Hematopoietic multipotent progenitor cell treated with erythropoietin and hydrocortisone succinate and interleukin-3 and kit ligand, for 4 days (in vitro differentiated cells): ENCODE measurements around the gene ACVR1.

ENCODE experiments used
- DNase-seq: peaks from one replicate; pipeline ENCODE4 v3.0.0-alpha.2; 2015

The ACVR1 gene

DNA sequence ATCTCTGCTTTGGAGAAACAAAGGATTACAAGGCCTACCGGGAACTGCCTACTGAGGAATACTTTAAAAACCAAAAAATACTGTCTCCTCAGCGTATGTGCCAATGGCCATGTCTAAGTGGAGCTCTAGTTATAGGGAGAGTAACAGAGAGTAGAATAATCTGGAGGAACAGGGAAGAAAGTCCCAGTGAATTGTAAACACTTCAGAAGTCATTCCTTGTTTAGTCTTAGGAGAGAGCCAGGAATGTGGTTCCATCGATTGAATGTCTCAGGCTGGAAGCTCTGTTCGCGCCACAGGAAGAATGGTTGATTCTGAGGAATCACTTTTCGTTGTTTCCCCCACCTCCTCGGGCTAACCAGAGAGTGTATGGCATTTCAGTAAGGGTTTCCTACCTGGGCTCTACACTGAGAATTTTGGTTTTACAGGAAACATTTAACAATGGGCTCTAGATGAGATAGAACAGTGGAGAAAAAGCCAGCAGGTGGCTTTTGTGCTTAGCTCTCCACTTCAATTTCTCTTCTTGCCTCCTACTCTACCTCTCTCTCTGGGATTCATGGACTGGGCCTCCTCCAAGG is 88.7 kb downstream of the ACVR1 start:
- DNase-seq = no peak

DNA sequence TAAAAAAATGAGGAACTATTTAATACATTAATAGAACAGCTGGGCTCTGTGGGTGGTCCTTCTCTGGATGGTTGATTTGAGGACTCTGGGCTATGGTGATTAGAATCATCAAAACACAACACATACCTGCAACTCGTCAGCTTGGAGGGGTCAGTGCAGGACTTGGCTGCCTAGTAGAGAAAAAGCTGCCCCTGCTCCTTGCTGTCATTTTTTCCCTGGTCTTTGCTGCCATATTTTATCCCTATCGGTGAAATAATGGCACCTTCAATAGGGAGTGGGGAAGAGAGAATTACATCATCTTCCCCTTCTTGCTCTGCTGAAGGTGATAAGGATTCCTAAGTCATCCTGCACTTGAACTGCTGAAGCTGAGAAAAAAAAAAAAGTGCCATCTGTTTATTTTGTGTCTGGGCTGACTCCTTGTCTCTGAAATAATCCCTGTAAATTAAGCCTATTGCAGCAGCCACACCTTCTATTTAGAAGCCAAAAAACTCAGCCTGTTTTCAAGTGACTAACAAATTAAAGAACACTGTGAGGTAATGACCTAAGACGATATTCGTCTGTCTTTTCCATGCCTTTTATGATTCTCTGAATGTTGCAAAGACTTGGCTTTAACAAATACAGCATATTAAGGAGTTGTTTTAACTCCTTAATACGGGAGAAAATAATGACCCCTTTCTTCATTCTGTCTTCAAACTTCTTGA is 89.3 kb downstream of the ACVR1 start:
- peak; percentile 84 for DNase-seq

- DNase-seq = no peak
Observed at GRCh38 chr2:157785866-157786662, 90.1 kb downstream of the ACVR1 start.

DNA sequence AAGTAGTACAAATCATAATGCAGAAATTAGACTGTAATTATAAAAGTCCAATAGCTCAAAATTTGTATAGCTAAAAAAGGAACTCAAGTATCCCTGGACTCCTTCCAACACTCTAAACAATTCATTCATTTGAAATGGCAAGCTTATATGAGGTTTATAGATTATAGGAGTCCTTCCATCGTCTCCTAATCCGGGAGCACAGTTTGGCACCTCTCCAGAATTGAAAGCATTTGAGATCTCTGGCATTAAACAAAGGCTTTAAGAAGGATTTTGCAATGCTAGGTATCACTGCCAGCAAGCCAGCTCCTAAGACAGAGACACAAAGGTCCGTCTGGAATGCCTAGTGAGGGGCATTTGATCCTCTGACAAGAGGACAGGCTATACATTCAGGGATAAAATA is 90.9 kb downstream of the ACVR1 start:
- no peak for DNase-seq

DNA sequence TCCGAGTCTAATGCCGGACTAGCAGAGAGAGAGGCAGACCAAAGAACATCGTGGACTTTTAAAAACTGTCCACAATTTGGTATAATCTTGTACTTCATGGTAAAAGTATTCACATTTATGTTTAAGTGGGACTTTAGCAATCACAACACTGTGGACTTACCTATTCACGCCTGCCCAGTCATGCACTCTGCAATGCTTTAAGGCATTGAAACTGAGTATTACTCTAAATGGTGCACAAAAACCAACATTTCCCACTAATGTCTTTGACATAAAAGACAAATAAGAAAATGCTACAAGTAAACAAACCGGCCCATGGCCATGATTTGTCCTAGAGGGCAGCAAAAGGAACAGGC is 91.3 kb downstream of the ACVR1 start:
- DNase-seq = no peak

- peak; percentile 22 for DNase-seq
Observed at GRCh38 chr2:157784169-157784822, 91.8 kb downstream of the ACVR1 start.

DNA sequence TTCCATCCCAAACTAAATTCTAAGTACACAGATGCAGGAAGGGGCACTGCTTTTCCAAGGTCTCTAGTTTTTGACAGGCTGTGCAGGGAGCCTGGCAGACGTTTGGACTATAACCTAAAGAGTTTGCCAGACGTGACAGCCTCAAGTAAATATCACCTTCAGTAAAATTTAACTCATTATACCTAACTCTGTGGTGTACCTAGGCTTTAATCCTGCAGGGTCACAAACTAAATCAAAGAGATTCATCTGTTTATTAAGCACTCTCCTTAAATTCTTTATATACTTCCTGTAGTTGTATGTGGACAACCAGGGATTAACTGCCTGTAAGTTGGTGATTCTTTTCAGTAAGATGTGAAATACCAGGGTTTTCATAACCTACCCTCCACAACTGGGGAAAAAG is 92.9 kb downstream of the ACVR1 start:
- DNase-seq = no peak

GRCh38 chr2:157782057-157782845 is 93.9 kb downstream of the ACVR1 start:
- peak; percentile 53 for DNase-seq

DNA sequence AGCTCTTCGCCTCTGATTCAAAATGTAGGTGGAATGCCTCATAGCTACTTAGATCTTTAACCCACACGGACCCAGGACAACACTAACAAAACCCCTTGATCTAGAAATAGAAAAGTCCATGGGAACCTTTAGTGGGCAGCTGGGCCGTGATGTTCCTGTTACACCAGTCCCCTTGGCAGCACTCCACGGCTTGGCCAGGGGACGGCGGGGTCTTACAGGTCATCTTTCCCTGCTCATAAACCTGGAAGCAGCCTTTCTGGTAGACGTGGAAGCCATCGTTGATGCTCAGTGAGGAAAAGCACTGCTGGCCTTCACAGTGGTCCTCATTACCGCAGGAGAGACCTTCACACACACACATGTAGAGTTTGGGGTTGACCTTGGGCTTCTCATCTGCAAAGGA is 95.9 kb downstream of the ACVR1 start:
- no peak for DNase-seq

- no peak for DNase-seq
Observed at GRCh38 chr2:157779794-157780193, 96.3 kb downstream of the ACVR1 start.

DNA sequence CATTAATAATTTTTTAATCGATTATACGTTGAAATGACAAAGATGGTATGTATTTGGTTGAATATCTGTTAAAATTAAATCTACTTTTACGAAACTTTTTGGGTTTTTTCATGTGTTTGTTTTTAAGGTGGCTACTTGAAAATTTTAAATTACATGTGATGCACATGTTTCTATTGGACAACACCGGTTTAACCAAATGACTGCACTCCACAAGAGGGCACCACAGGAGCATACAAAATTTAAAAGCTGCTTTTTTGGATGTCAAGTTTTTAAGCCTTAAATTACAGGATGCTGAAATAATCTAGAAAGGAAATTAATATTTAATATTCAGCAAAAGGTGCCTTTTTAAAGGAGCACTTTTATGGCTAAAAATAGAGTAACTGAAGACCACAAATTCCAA is 98.7 kb downstream of the ACVR1 start:
- peak; percentile 81 for DNase-seq

- no peak for DNase-seq
Observed at GRCh38 chr2:157771234-157771633, 104.9 kb downstream of the ACVR1 start.

DNA sequence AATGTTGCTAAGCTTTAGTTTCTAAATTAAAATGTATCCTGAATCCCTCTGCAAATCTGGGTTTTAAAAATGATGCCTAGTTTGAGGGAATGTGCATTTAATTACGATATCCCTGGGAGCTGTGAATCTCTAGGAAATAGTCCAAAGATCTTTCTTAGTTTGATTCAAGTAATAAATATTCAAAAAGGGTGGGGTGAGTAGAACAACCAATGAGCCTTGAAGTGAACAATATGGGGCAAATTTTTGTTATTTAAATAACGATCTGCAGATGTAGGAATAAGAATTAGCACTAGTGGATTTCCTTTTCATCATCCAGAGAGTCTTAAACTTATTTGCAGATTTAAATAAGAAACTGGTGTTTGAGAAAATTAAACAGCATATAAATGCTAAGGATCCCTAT is 106.3 kb downstream of the ACVR1 start:
- DNase-seq = no peak

DNA sequence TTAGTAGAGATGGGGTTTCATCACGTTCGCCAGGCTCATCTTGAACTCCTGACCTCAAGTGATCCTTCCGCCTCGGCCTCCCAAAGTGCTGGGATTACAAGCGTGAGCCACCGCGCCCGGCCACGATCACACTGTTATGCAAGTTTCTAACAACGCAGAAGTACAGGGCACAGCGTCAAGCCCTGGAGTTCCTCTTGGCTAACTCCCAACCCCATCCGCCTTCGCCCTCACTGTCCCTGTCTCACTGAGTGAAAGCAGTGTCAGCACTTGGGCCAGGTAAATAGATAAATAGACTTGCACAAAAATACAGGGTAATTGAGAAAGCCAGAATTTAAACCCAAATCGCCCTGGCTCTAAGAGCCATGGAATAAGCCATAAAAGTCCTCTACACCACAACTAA is 111.7 kb downstream of the ACVR1 start:
- no peak for DNase-seq

DNA sequence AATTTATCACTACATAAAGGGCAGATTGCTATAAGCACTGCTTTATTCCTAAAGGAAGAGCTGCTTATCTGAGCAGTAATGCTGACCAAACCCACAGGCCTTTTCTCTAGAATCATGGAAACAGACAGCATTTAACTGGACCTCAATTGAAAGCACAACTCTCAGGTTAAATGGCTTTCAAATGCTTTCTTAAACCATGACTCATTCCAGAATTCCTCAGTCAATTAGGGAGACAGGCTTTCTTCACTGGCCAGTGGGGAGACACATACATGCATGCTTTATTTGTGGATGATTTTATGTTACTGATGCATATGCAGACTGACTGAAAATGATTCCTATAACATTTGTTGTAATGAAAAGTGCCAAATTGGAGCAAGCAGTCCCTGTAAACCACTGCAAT is 114.6 kb downstream of the ACVR1 start:
- no peak for DNase-seq

DNA sequence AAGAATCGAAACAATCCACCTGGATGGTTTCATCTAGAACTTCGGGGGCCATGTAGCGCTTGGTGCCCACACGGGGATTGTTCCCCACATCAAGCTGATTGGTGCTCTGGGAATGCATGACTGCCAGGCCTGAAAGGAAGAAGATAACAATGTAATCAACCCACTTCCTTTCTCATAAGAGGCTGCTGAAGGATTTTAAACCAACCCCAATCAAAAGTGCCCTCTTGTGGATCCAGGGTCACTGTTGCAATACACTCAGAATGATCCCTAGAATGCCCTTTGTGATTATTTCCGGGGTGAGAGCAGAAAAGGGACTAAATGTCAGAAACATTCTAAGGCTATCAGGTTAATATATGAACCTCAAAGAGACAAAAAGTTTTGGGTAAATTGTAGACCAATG is 115.2 kb downstream of the ACVR1 start:
- peak; percentile 51 for DNase-seq

DNA sequence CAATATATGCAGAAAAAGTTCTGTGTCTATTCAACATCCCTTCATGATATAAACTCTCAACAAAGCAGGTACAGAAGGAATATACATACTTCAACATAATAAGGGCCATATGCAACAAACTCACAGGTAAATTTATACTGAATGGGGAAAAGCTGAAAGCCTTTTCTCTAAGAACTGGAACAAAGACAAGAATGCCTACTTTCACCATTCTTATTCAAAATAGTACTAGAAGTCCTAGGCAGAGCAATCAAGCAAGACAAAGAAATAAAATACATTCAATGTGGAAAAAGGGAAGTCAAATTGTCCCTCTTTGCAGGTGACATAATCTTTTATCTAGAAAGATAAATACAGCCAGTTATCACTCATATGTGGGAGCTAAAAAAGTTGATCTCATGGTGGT is 116.3 kb downstream of the ACVR1 start:
- no peak for DNase-seq

DNA sequence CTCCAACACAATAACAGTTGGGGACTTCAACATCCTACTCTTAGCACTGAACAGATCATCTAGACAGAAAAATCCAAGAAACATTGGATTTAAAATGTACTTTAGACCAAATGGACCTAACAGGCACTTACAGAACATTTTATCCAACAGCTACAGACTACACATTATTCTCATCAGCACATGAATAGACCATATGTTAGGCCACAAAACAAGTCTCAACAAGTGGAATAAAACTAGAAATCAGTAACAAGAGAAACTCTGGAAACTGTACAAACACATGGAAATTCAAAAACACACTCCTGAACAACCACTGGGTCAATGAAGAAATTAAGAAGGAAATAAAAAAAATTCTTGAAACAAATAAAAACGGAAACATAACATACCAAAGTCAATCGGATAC is 117.5 kb downstream of the ACVR1 start:
- no peak for DNase-seq

DNA sequence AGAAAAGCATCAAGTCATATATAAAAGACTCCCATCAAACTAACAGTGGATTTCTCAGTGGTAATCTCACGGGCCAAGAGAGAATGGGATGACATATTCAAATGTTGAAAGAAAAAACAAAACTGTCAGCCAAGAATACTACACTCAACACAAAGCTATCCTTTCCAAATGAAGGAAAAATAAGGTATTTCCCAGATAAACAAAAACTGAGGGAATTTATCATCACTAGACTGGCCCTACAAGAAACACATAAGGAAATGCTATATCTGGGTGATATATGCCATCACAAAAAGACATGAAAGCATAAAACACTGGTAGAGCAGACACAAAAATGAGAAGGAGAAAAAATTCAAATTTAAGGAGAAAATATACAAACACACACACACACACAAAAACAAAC is 118.6 kb downstream of the ACVR1 start:
- no peak for DNase-seq

GRCh38 chr2:157756447-157756846 is 119.7 kb downstream of the ACVR1 start:
- DNase-seq = peak; percentile 10

DNA sequence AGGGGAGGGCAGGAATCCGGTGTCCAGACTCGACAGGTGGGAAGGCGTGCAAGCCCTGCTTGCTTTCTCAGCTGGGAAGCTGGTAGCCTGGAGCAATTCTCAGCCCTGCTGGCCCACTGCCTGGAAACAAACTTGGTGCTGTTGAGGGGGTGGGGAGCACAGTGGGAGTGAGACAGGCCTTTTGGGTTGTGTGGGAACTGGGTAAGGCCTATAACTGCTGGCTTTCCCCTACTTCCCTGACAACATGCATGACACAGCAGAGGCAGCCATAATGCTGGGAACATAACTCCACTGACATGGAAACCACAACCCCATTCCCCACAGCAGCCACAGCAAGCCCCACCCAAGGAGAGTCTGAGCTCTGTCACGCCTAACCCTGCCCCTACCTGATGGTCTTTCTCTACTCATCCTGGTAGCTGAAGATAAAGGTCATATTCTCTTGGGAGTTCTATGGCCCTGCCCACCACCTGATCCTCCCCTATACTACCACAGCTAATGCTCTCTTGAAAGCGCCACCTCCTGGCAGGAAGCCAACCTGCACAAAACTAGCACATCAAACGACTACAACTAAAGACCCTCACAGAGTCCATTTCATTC is 124.6 kb downstream of the ACVR1 start:
- peak; percentile 62 for DNase-seq

DNA sequence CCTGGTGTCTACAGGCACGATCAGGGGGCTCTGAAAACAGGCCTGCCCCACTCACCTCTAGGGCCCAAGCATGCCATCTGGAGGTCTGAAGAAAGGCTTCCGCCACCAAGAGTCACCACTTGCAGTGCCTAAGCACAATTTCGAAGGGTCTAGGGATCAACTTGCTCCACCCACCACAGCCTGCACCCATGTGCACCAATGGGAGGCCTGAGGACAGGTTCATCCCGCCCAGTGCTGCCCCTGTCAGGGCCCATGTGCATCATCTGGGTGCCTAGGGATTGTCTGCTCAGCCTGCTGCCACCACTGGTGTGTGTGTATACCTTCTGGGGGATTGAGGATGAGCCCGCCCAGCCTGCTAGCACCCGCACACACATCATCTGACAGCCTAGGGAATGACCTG is 126.4 kb downstream of the ACVR1 start:
- DNase-seq = no peak
